Subcutaneous abdominal adipose tissue (tissue), 5 donors: ENCODE measurements around the gene BLVRA.
A peak's percentile ranks its signal among the peaks of the same experiment; 100 is the strongest.
"Not testable (repeated sequence)": the region's sequence is repeated elsewhere in the genome, so short reads cannot be mapped to it uniquely, and the experiment has no call there.

Experiments
- H3K27ac ChIP-seq: one replicate; pipeline ENCODE4 v1.7.0; 2013; ENCODE audit warnings: low read depth, mild to moderate bottlenecking, inconsistent platforms, low read length, moderate library complexity
- H3K27me3 ChIP-seq, 5 donors: one replicate each; pipeline ENCODE4 v1.7.0; 2013; ENCODE audit warnings: low read length in 5 of 5, inconsistent platforms in 1 of 5; ENCODE audit not compliant: control insufficient read depth in 5 of 5, insufficient read depth in 4 of 5
- H3K36me3 ChIP-seq, 5 donors: one replicate each; pipeline ENCODE4 v1.7.0; 2013; ENCODE audit warnings: low read length in 5 of 5; ENCODE audit not compliant: control insufficient read depth in 5 of 5, insufficient read depth in 5 of 5
- H3K4me1 ChIP-seq, 5 donors: one replicate each; pipeline ENCODE4 v1.7.0; 2013; ENCODE audit warnings: low read length in 5 of 5, mild to moderate bottlenecking in 3 of 5, moderate library complexity in 1 of 5; ENCODE audit not compliant: control insufficient read depth in 5 of 5, insufficient read depth in 5 of 5
- H3K4me3 ChIP-seq, 5 donors: one replicate each; pipeline ENCODE4 v1.7.0; 2013; ENCODE audit warnings: low read length in 5 of 5, low read depth in 1 of 5
- H3K9ac ChIP-seq, 5 donors: one replicate each; pipeline ENCODE4 v1.7.0; 2013; ENCODE audit warnings: low read length in 5 of 5, mild to moderate bottlenecking in 4 of 5, moderate library complexity in 3 of 5
- H3K9me3 ChIP-seq, 5 donors: one replicate each; pipeline ENCODE4 v1.7.0; 2013; ENCODE audit warnings: low read length in 5 of 5; ENCODE audit not compliant: control insufficient read depth in 5 of 5
- donor health status: healthy.
- donor health status: healthy.
- donor health status: healthy.
- donor health status: healthy.
- donor health status: healthy.

Gene BLVRA

GRCh38 chr7:43824963-43825362, 66.5 kb downstream of the BLVRA start:
- no peak overlapping the region for H3K9ac ChIP-seq
- H3K4me1 ChIP-seq: peaks cover 0 to 9% (median 0%) of the 10 kb centered on the region in 5 donors

GRCh38 chr7:43825391-43825808, 66.9 kb downstream of the BLVRA start:
- Histone ChIP-seq H3K27ac (peak overlapping the region; percentile 11), H3K9ac (peak overlapping the region in 1 of 5 donors; percentile 42), H3K27me3 (no peaks in the 10 kb centered on the region), H3K4me3 (no peak overlapping the region), H3K4me1 (peaks cover 0 to 9% (median 0%) of the 10 kb centered on the region in 5 donors), H3K9me3 (no peaks in the 10 kb centered on the region), H3K36me3 (no peaks in the 10 kb centered on the region)

More at GRCh38 chr7:43824963-43825362, 66.5 kb downstream of the BLVRA start:
- Histone ChIP-seq H3K36me3 (no peaks in the 10 kb centered on the region), H3K27ac (no peak overlapping the region), H3K9me3 (no peaks in the 10 kb centered on the region), H3K27me3 (no peaks in the 10 kb centered on the region), H3K4me3 (no peak overlapping the region)

GRCh38 chr7:43830917-43831316, 72.4 kb downstream of the BLVRA start:
- H3K9me3 ChIP-seq: not testable (repeated sequence)

GRCh38 chr7:43834463-43835251, 76.2 kb downstream of the BLVRA start:
- peaks cover 0 to 7% (median 4%) of the 10 kb centered on the region in 5 donors for H3K4me1 ChIP-seq
- no peak overlapping the region for H3K9ac ChIP-seq
- peaks cover 0 to 4% (median 0%) of the 10 kb centered on the region in 5 donors for H3K9me3 ChIP-seq
- H3K4me3 ChIP-seq: peak overlapping the region; percentile 51 to 59 (median 57)
- H3K27me3 ChIP-seq: no peaks in the 10 kb centered on the region
- no peaks in the 10 kb centered on the region for H3K36me3 ChIP-seq
- no peak overlapping the region for H3K27ac ChIP-seq

More at GRCh38 chr7:43830917-43831316, 72.4 kb downstream of the BLVRA start:
- not testable (repeated sequence) for H3K9ac ChIP-seq, H3K4me1 ChIP-seq, H3K36me3 ChIP-seq, H3K27me3 ChIP-seq, H3K4me3 ChIP-seq, H3K27ac ChIP-seq

GRCh38 chr7:43838201-43838658, 79.8 kb downstream of the BLVRA start:
- Histone ChIP-seq H3K4me3 (peak overlapping the region in 2 of 5 donors; percentile 53 to 59), H3K27ac (peak overlapping the region; percentile 46), H3K9ac (peak overlapping the region in 3 of 5 donors; percentile 68 to 75 (median 75)), H3K36me3 (no peaks in the 10 kb centered on the region), H3K9me3 (no peaks in the 10 kb centered on the region), H3K27me3 (no peaks in the 10 kb centered on the region), H3K4me1 (peaks cover 0 to 7% (median 4%) of the 10 kb centered on the region in 5 donors)

GRCh38 chr7:43843296-43843695, 84.8 kb downstream of the BLVRA start:
- Histone ChIP-seq H3K4me1 (peaks cover 0 to 5% (median 4%) of the 10 kb centered on the region in 5 donors), H3K36me3 (no peaks in the 10 kb centered on the region), H3K9ac (no peak overlapping the region), H3K27ac (no peak overlapping the region), H3K4me3 (no peak overlapping the region), H3K27me3 (no peaks in the 10 kb centered on the region), H3K9me3 (no peaks in the 10 kb centered on the region)

- no peaks in the 10 kb centered on the region for H3K36me3 ChIP-seq
- H3K9ac ChIP-seq: no peak overlapping the region
- no peak overlapping the region for H3K27ac ChIP-seq
- no peaks in the 10 kb centered on the region for H3K27me3 ChIP-seq
- H3K4me1 ChIP-seq: no peaks in the 10 kb centered on the region
- H3K4me3 ChIP-seq: no peak overlapping the region
- H3K9me3 ChIP-seq: no peaks in the 10 kb centered on the region
Measured at GRCh38 chr7:43844257-43844656, 85.8 kb downstream of the BLVRA start.

- no peaks in the 10 kb centered on the region for H3K4me1 ChIP-seq
- no peaks in the 10 kb centered on the region for H3K36me3 ChIP-seq
- H3K9me3 ChIP-seq: no peaks in the 10 kb centered on the region
- no peak overlapping the region for H3K9ac ChIP-seq
- H3K27ac ChIP-seq: no peak overlapping the region
- H3K27me3 ChIP-seq: no peaks in the 10 kb centered on the region
- H3K4me3 ChIP-seq: no peak overlapping the region
Measured at GRCh38 chr7:43844662-43845061, 86.2 kb downstream of the BLVRA start.

GRCh38 chr7:43847496-43847895, 89.0 kb downstream of the BLVRA start:
- Histone ChIP-seq H3K27me3 (no peaks in the 10 kb centered on the region), H3K36me3 (no peaks in the 10 kb centered on the region), H3K9ac (no peak overlapping the region), H3K4me3 (no peak overlapping the region), H3K4me1 (no peaks in the 10 kb centered on the region), H3K9me3 (no peaks in the 10 kb centered on the region), H3K27ac (no peak overlapping the region)

GRCh38 chr7:43849047-43849446, 90.6 kb downstream of the BLVRA start:
- no peak overlapping the region for H3K4me3 ChIP-seq
- no peaks in the 10 kb centered on the region for H3K36me3 ChIP-seq
- no peaks in the 10 kb centered on the region for H3K9me3 ChIP-seq
- no peak overlapping the region for H3K9ac ChIP-seq
- H3K4me1 ChIP-seq: no peaks in the 10 kb centered on the region
- H3K27me3 ChIP-seq: no peaks in the 10 kb centered on the region
- no peak overlapping the region for H3K27ac ChIP-seq
